NT2/D1 (cell line): ENCODE data around the gene KLK4.

Experiments used
- DNase-seq: peaks from one replicate; pipeline ENCODE4 v3.0.0-alpha.2; 2011; ENCODE audit warnings: low read depth, low spot score
- H3K27me3 ChIP-seq: 2 replicates; pipeline ENCODE4 v1.6.0; 2011; ENCODE audit warnings: mild to moderate bottlenecking; ENCODE audit not compliant: insufficient read length, insufficient read depth
- H3K36me3 ChIP-seq: 2 replicates; pipeline ENCODE4 v1.6.1; 2011; ENCODE audit warnings: mild to moderate bottlenecking, low read length, mixed read lengths; ENCODE audit not compliant: insufficient read depth, insufficient read length
- H3K4me1 ChIP-seq: 2 replicates; pipeline ENCODE4 v1.5.1; 2011; ENCODE audit not compliant: insufficient read depth, insufficient read length
- H3K4me3 ChIP-seq: 2 replicates; pipeline ENCODE4 v1.5.1; 2011; ENCODE audit warnings: low read depth; ENCODE audit not compliant: insufficient read length
- H3K9ac ChIP-seq: 2 replicates; pipeline ENCODE4 v1.6.0; 2011; ENCODE audit warnings: low read depth; ENCODE audit not compliant: insufficient read length
- H3K9me3 ChIP-seq: 2 replicates; pipeline ENCODE4 v1.5.1; 2011; ENCODE audit warnings: mild to moderate bottlenecking, low read length; ENCODE audit not compliant: insufficient read depth
- SUZ12 ChIP-seq: IDR thresholded peaks from 2 replicates; pipeline ENCODE4 v1.6.1; 2011; ENCODE audit not compliant: insufficient read length, insufficient read depth; ENCODE audit errors: extremely low read depth
- YY1 ChIP-seq: IDR thresholded peaks from 2 replicates; pipeline ENCODE4 v1.6.1; 2011; ENCODE audit not compliant: insufficient read length, insufficient read depth
- ZNF274 ChIP-seq: IDR thresholded peaks from 2 replicates; pipeline ENCODE4 v1.6.1; 2011; ENCODE audit warnings: mild to moderate bottlenecking, low read depth, low read length

Gene KLK4

GRCh38 chr19:50861496-50862286, 49.5 kb downstream of the KLK4 start:
- Histone ChIP-seq H3K4me1 (no peaks in the 10 kb centered on the region), H3K4me3 (no peak overlapping the region), H3K36me3 (no peaks in the 10 kb centered on the region), H3K9me3 (peaks cover 7% of the 10 kb centered on the region; the same call in 1 of the 2 replicates), H3K9ac (no peak overlapping the region), H3K27me3 (peaks cover 3% of the 10 kb centered on the region)
- TF ChIP-seq YY1 (no peak), SUZ12 (no peak), ZNF274 (no peak)
- no peak for DNase-seq

DNA sequence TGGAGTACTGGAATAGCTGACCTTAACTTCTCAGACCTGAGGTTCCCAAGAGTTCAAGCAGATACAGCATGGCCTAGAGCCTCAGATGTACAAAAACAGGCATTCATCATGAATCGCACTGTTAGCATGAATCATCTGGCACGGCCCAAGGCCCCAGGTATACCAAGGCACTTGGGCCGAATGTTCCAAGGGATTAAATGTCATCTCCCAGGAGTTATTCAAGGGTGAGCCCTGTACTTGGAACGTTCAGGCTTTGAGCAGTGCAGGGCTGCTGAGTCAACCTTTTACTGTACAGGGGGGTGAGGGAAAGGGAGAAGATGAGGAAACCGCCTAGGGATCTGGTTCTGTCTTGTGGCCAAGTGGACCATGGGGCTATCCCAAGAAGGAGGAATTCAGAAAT, 50.2 kb downstream of the KLK4 start:
- TF ChIP-seq ZNF274 (no peak), YY1 (no peak), SUZ12 (no peak)
- peaks cover 6% of the 10 kb centered on the region for H3K27me3 ChIP-seq
- no peak overlapping the region for H3K9ac ChIP-seq
- no peaks in the 10 kb centered on the region for H3K36me3 ChIP-seq
- H3K4me3 ChIP-seq, result no peak overlapping the region
- DNase-seq, result no peak
- H3K4me1 ChIP-seq, result no peaks in the 10 kb centered on the region
- H3K9me3 ChIP-seq, result peaks cover 7% of the 10 kb centered on the region; the same call in 1 of the 2 replicates

GRCh38 chr19:50859849-50860248, 51.3 kb downstream of the KLK4 start:
- Histone ChIP-seq H3K9ac (no peak overlapping the region), H3K9me3 (peaks cover 7% of the 10 kb centered on the region; the same call in 1 of the 2 replicates), H3K36me3 (no peaks in the 10 kb centered on the region), H3K27me3 (peaks cover 9% of the 10 kb centered on the region), H3K4me3 (no peak overlapping the region), H3K4me1 (no peaks in the 10 kb centered on the region)
- no peak for TF ChIP-seq YY1
- DNase-seq, result no peak

DNA sequence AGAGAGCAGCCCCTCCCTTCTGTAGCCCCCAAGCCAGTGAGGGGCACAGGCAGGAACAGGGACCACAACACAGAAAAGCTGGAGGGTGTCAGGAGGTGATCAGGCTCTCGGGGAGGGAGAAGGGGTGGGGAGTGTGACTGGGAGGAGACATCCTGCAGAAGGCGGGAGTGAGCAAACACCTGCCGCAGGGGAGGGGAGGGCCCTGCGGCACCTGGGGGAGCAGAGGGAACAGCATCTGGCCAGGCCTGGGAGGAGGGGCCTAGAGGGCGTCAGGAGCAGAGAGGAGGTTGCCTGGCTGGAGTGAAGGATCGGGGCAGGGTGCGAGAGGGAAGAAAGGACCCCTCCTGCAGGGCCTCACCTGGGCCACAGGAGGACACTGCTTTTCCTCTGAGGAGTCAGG, 52.3 kb downstream of the KLK4 start:
- Histone ChIP-seq H3K4me3 (no peak overlapping the region), H3K36me3 (no peaks in the 10 kb centered on the region), H3K27me3 (peaks cover 9% of the 10 kb centered on the region), H3K4me1 (no peaks in the 10 kb centered on the region), H3K9ac (no peak overlapping the region), H3K9me3 (peaks cover 7% of the 10 kb centered on the region; the same call in 1 of the 2 replicates)
- TF ChIP-seq YY1 (no peak), SUZ12 (no peak), ZNF274 (no peak)
- no peak for DNase-seq

DNA sequence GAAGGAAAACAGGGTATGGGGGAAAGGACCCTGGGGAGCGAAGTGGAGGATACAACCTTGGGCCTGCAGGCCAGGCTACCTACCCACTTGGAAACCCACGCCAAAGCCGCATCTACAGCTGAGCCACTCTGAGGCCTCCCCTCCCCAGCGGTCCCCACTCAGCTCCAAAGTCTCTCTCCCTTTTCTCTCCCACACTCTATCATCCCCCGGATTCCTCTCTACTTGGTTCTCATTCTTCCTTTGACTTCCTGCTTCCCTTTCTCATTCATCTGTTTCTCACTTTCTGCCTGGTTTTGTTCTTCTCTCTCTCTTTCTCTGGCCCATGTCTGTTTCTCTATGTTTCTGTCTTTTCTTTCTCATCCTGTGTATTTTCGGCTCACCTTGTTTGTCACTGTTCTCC, 53.8 kb downstream of the KLK4 start:
- H3K9ac ChIP-seq, result no peak overlapping the region
- H3K4me3 ChIP-seq, result no peak overlapping the region
- peaks cover 12% of the 10 kb centered on the region for H3K27me3 ChIP-seq
- DNase-seq, result no peak
- H3K4me1 ChIP-seq, result no peaks in the 10 kb centered on the region
- H3K9me3 ChIP-seq, result peaks cover 7% of the 10 kb centered on the region; the same call in 1 of the 2 replicates
- no peaks in the 10 kb centered on the region for H3K36me3 ChIP-seq
- TF ChIP-seq SUZ12 (no peak), YY1 (no peak), ZNF274 (no peak)
